GM19372 (cell line): ENCODE measurements around the gene CCL11.

Experiments used
- ATAC-seq: cut with Tn5 transposase; IDR thresholded peaks from one replicate; pipeline ENCODE4 v1.9.1; 2021; ENCODE audit warnings: mild to moderate bottlenecking, low read depth, moderate library complexity; ENCODE audit not compliant: unreplicated experiment

CCL11 gene

DNA sequence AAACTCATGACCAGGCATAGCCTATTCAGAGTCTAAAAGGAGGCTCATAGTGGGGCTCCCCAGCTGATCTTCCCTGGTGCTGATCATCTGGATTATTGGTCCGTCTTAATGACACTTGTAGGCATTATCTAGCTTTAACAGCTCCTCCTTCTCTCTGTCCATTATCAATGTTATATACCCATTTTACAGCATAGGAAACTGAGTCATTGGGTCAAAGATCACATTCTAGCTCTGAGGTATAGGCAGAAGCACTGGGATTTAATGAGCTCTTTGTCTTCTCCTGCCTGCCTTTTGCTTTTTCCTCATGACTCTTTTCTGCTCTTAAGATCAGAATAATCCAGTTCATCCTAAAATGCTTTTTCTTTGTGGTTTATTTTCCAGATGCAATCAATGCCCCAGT lies 29.7 kb upstream of the CCL11 start:
- ATAC-seq: no peak

DNA sequence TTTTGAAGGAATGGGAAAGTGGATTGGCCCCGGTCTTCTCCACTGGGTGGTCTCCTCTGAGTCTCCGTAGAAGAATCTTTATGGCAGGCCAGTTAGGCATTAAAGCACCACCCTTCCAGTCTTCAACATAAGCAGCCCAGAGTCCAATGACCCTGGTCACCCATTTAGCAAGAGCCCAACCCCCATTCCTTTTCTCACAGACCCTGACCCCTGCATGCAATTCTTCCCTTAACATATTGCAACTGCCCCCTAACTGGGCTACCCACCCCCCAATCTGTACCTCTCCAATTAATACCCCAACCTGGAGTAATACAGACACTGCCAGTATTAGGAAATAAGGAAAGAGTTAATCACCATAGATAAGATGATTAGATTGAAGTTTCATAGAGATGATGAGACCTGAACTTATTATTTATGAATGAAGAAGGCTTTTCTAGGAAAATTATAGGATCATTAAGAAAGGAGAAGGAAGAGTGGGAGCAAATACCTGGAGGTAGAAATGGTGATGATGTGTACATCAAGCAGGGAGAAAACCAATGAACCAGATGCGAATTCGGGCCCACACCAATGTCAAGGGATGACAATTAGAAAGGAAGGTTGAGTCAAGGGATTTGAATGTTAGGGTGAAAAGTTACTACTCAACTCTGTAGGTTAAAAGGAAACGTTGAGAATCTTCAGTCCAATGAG lies 28.1 kb upstream of the CCL11 start:
- ATAC-seq: no peak

DNA sequence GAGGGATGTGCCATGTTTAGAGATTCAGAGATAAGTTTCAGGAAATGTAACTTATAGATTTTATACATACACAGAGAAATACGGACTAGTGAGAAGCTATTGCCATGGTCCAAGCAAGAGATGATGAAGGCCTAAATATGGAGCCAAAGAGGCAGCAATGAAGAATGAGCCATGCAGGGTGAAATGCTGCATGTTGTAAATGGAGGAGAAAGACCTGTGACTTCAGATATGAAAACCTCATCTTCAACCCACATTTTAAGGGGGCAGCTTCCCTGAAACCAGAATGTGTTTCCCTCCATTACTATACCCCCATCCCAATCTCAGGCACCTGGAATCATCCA lies 27.6 kb upstream of the CCL11 start:
- no peak for ATAC-seq

DNA sequence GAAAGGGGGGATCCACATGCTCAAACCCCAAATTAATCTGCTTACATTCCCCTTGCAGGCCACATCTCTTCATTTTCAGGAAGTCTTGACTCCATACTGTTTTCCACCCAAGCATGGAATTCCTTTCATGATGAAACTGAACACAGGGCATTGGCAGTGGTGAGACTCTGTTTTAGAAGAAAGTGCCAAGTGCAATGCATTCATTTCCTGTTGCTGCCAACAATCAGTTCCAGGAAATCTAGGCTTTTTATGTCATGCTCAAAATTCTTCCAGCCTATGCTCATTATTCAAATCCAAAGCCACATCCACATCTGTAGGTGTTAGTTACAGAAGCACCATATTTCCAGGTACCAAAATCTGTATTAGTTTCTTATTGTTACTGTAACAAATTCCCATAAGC lies 26.4 kb upstream of the CCL11 start:
- ATAC-seq: no peak

DNA sequence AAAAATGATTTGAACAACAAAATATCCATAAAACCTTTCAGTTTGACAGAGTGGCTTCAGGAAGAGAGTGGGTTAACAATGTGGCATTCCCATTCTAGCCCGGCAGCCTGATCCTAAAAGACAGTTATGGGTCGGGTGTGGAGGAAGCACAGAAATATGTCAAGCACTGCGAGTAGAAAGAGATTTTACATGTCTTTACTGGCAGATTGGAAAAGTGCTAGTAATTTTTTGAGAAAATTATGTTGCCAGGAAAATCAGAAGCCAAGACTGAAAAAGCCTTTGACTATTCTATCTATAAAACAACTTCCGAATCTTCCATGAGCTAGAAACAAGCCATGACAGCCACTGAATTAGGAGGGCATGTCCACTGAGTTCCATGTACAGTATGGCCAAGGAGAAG lies 24.7 kb upstream of the CCL11 start:
- no peak for ATAC-seq

DNA sequence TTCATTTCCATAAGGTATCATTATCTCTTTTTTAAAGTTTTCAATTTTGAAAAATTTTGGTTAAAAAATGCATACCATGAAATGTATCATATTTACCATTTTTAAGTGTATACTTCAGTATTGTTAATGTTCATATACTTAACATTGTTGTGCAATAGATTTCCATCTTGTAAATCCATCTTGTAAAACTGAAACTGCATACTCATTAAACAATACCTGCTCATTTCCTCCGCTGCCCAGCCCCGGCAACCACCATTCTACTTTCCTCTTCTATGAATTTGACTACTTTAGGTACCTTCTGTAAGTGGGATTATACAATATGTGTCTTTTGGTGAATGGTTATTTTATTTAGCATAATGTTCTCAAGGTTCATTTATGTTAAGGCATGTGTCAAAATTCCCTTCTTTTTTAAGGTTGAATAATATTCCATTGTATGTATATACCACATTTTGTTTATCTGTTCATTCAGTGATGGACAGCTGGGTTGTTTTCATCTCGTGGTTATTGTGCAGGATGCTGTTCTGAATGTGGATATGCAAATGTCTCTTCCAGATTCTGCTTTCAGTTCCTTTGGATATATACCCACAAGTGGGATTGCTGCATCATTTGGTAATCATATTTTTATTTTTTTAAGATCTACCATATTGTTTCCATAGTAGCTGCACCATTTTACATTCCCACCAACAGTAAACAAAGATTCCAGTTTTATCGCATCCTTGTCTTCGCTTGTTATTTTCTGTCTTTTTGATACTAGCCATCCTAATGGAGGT lies 23.8 kb upstream of the CCL11 start:
- no peak for ATAC-seq

DNA sequence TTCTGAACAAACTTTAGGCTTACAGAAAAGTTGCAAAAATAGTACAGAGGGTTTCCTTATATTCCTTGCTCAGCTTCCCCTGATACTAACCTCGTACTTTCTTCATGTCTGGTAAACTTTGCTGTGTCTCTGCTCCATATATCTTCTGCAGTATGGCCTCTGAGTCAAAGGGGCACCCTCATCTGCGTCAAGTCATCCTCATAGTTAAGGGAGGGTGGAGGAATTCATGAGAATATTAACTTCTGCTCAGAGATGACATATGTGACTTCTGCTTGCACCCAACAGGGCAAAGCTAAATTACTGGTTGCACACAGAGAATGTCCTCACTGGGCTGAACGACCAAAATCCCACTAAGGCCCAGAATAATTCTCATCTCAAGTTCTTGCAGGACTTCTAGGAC lies 19.8 kb upstream of the CCL11 start:
- no peak for ATAC-seq

DNA sequence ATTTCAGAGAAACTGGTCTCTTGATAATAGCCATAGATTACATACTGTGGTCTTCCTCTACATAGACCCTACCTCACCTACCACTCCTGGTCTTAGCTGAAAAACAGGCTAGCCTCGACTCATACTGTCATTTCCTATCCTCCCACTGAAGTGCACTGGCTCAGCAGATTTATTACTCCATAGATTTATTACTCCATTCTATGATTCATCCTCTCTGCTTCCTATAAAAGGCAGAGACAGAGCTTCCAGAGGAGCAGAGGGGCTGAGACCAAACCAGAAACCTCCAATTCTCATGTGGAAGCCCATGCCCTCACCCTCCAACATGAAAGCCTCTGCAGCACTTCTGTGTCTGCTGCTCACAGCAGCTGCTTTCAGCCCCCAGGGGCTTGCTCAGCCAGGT lies 15.6 kb upstream of the CCL11 start, which contains the start of gene CCL7:
TSS of gene CCL7 (plus strand) at position 253 of the 400 bp plus-strand sequence. CDS start at position 323, 70 bp downstream.
- ATAC-seq: no peak

DNA sequence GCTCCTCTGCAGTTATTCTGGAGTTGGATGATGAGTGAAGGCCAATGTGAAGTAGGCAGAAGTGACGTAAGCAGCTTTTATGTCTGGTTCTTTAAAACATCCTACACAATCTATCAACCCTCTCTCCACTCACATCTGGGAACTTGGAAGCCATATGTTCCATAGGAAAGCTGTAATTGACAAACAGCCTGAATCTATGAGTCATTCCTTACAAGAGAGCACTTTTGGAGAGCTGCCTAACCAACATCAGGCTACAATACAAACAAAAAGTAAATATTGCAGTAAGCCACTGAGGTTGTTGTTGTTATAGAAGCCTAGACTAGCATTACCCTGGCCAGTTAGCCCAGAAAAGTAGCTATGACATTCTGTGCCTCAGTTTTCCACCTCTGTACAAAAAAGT lies 9.7 kb upstream of the CCL11 start:
- ATAC-seq: no peak

DNA sequence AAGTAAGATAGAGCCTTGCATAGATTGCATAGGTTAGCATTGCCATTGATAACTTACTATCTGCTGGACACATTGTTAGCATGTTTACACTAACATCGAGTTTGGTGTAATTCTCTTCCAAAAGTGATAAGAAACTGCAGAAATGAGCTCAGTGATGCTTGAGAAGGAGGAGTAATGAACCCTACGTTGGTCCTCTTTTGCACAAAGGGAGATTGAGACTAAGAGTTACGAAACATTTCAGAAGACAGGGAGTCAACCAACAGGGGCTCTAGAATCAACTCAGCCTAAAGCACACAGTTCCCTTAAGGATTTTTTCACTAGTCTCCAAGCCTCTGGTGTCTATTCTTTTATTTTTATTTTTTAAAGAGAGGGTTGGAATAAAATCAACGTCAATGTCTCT lies 8.7 kb upstream of the CCL11 start:
- ATAC-seq: no peak

DNA sequence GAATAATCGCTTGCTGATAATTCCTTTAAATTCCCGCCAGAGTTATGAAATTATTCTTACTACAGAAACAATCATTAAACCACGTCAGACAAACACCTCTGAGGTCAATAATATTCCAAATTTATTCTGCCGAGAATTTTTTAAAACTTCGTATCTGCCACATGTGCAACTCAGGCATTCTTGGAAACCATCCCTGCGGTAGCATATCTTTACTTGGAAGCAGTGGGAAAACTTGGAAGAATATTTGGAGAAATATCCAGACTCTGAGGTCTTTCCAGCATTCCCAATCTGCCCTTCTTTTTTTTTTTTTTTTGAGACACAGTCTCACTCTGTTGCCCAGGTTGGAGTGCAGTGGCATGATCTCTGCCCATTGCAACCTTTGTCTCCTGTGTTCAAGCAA lies 2.0 kb upstream of the CCL11 start:
- ATAC-seq: no peak

DNA sequence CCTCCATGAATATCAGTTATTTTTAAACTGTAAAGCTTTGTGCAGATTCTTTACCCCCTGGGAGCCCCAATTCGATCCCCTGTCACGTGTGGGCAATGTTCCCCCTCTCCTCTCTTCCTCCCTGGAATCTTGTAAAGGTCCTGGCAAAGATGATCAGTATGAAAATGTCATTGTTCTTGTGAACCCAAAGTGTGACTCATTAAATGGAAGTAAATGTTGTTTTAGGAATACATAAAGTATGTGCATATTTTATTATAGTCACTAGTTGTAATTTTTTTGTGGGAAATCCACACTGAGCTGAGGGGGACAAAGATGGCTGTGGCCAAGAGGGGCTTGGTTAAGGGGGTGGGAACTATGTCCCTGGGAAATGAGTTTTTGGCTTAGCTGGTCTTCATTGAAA lies 2.3 kb downstream of the CCL11 start:
- no peak for ATAC-seq

DNA sequence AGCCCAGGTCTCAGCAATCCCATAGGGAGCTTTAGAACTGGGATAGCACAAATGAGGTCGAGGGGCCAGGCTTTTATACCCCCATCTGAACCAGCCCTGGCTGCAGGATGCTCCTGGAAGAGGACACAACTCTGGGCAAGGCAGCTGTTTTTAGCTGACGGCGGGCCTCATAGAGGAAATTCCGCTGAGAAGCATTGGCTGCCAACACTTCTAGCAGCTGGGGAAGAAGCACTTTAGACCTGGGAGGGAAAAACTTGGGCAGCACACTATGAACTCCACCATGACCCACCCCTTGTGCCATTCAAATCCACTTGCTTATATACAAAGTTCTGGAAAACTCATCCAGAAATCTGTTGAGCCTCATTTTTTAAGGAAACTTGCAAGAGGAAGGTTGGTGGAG lies 5.0 kb downstream of the CCL11 start:
- no peak for ATAC-seq

DNA sequence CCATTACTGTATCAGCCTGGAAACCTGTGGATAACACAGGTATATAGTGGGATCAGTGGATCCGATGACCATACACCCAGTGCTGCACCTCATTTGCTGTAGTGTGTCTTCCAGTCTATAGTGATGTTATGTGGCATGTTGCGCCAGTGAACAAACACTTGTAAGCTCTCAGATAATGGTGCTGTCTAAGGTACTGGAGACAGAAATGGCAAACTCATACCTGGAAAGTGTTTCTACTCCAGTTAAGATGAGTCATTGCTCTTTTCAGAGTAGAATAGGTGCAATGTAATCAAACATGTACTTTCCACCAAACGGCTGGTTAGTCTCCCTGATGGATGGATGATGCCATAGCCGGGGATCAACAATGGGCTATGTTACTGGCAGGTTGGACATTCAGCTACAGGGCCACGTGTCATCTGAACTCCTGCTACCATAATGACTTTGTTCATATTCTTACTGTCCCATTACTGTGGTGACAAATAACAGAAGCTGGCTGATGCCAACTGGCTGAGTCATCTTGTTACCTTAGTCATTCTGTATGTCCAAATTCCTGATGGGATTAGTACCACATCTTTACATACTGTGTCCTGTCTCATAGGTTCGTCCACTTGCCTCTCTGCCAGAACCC lies 6.3 kb downstream of the CCL11 start:
- no peak for ATAC-seq

DNA sequence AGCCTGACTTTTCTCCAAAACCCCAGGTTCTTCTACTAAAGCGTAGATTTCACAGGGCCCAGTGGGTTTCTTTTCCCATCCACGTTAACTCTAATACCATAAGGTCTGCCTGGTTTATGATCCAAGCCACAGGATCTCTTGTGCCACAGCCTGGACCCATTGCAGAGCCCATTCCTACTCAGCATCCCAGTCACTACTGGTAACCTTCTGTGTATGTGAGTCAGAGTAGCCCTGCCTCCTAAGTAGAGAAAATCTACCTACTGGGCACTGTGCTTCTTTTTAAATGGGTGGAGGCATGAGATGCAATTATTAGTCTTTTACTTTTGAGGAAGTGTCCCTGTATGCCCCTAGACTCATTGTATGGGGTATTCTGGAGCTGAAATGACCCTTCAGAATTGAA lies 13.5 kb downstream of the CCL11 start:
- ATAC-seq: no peak

DNA sequence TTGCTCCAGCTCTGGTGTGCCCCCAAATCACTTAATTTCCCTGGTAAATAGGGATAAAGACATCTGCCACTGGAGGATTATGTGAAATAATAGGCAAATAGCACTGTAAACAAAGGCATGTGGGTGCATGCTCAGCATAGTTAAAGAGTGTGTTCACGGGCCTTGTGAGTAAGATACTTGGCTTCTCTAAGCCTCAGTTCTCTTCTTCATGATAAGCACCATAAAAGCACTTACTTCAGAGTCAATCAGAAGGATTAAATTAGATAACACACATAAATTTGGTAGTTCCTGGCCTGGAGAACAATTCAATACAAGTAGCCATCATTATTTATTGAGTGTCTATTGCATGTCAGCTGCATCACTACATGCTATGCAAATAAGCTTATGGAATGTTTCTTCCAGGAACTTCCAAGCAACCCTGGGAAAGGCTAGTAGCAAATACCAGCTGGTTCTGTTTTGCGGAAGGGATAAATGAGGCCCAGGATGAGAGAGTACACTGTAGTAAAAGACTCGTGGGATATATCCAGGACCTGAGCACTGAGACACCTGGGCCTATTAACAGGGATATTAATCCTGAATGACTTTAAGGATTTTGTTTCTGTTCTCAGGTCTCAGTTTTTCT lies 14.5 kb downstream of the CCL11 start:
- ATAC-seq: no peak

DNA sequence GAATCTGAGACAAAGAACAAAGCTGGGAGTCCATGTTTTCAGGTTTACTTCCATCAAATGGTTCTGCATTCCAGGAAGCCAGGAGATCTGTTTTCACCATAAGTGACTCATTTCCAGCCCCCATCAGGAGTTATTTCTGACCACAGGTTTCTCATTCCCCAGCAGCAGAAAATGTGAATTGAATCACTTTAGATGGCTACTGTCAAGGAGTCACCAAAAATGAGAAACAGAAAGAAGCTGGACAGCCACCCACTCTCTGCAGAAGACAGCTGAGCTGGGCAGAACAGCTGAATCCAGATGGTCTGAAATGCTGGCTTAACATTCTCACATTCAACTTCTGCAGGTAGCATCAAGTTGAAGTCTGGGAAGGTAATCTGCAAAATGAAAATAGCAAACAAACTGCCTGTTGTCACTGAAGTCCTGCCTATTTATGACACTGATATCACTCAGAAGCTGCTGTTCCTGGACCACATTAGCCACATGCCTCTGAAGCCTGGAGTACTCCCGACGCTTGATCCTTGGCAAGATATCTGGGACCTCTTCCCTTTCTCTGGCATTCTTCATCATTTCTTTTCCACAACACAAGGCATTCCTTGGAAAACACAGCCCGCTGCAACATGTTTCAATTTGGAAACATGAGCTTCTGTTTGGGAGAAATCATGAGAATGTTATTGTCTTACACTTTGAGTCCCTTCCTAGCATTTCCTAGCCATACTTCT lies 15.3 kb downstream of the CCL11 start:
- no peak for ATAC-seq

DNA sequence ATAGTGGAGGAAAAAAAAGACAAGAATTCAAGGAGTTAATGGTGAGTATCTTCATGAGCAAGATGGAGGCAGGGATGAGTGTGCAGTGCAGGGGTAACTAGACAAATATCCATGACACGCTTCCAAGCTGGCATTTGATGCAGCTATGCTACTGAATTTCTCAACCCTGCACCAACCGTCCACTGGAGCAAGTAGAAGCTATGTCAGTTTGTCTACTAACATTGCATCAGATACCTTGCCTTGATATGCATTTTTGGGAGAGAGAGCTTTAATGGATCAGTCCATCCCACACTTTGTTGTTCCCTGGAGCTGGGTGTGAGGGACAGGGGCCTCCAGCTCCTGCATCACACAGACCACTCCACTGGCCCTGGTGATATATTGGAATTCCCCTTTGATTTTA lies 16.4 kb downstream of the CCL11 start:
- no peak for ATAC-seq

DNA sequence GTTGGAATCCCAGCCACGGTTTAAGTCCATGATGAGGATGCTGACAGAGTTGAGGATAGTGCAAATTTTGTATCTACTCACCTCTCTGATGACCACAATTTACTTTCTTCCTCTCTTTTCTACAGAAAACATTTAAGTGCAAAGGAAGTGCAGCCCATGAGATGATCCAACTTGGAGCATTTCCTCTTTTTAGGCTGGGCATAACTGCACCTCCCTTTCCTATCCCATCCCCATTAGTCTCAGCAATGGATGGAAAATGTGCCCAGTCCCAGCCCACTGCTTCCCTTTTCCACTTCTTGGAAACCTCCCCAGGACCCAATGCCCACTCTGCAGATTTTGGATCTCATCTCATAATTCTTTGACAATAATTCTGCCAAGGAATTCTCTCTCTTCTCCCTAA lies 17.1 kb downstream of the CCL11 start:
- no peak for ATAC-seq

DNA sequence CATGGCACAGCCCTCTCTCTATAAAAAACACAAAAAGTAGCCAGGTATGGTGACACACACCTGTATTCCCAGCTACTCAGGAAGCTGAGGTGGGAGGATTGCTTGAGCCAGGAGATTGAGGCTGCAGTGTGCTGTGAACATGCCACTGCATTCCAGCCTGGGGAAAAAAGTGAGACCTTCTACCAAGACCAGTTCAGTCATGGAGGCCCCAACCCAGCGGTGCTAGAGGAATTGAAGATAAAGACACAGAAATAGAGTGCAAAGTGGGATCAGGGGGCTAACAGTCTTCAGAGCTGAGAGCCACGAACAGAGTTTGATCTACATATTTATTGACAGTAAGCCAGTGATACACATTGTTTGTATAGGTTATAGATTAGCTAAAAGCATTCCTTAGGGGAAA lies 18.1 kb downstream of the CCL11 start:
- no peak for ATAC-seq

DNA sequence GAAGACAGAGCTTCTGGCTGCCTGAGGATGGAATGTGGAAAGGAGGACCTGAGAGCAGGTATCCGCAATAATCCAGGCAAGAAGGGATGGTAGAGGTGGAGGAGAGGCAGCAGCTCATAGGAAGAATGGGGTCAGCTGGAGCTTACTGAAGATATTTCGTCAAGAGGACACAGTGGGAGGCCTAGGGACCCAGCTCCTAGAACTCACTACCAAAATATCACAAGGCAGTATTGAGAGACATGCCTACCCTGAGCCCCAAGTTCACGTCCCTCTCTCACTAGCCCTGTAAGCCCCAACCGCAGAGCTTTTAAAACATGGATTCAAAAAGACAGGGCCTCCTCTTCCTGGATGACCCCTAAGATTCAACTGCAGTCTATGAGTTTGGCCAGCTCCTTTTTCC lies 19.5 kb downstream of the CCL11 start:
- no peak for ATAC-seq
